ENCODE results near the gene CD8A. TPM values are rescaled to one million over a fixed set of nuclear protein-coding genes. Genes with fewer than 3 reads are reported as not detected.
"Not testable (repeated sequence)": the region's sequence is repeated elsewhere in the genome, so short reads cannot be mapped to it uniquely, and the experiment has no call there.

Gene CD8A
- polyA plus RNA-seq, 3 donors = 0.03 to 1.1 (median 0.88) TPM

DNA sequence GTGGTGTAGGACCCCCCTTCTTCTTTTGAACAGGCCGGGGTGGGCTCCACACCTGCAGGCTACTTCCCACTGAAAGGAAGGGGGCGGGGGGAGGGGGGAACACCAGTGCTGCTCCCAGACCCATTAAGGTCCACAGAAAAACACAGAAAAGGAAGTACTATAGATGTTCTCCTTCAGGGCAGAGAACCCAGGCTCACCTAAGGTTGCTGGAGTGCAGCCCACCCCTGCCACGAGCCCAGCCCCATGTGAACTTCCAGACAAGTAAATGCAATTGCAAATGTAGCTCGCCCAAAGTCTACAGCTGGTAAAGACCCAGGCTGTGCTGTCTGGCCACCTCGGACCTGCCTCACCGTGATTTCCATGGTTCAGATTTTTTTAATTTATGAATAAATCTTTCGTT is 47.0 kb upstream of the CD8A start:
- WGBS (ENCODE audit: insufficient coverage) = no CpG with 5 or more reads among the region's 7 CpGs
- Mint-ChIP-seq H3K27ac (peak overlapping the region; percentile 75 to 93 (median 91)), H3K4me3 (peak overlapping the region; percentile 59 to 76), H3K4me1 (peaks cover 21% of the 10 kb centered on the region)
- H3K27me3 ChIP-seq (ENCODE audit: control insufficient read depth in 2 of 2, insufficient read depth in 2 of 2, low read length in 2 of 2); H3K4me2 ChIP-seq (replicated peaks; ENCODE audit: extremely low read depth, low read length, poor library complexity, severe bottlenecking); H2AFZ ChIP-seq (ENCODE audit: insufficient read depth, low read depth, low read length, poor library complexity, severe bottlenecking); H3K9me3 Mint-ChIP-seq; H3K36me3 Mint-ChIP-seq; H3K27me3 Mint-ChIP-seq (ENCODE audit: low read depth in 3 of 3); H3K9me3 ChIP-seq (replicated peaks in 1 of 2; ENCODE audit: control insufficient read depth in 1 of 2, insufficient read depth in 1 of 2, low read length in 2 of 2); H4K20me1 ChIP-seq (ENCODE audit: insufficient read depth, low read length); H3K79me2 ChIP-seq (ENCODE audit: insufficient read depth, low read length); H3K36me3 ChIP-seq (replicated peaks in 1 of 2; ENCODE audit: control insufficient read depth in 1 of 2, insufficient read depth in 2 of 2, low read length in 2 of 2); intact Hi-C loops (cut with micrococcal nuclease): not testable (repeated sequence)
- Histone ChIP-seq H3K4me3 (replicated peaks in 1 of 3; ENCODE audit: low read depth in 2 of 3, low read length in 3 of 3) (peak overlapping the region in 2 of 3 experiments; percentile 22 to 54), H3K4me1 (ENCODE audit: control insufficient read depth in 1 of 2, insufficient read depth in 2 of 2, low read length in 2 of 2) (peaks cover 13 to 15% of the 10 kb centered on the region in 2 donors), H3K27ac (ENCODE audit: low read depth in 1 of 2, low read length in 2 of 2) (peak overlapping the region; percentile 46 to 77), H3K9ac (ENCODE audit: insufficient read depth, low read length, poor library complexity, severe bottlenecking) (peak overlapping the region; percentile 57)
- DNase-seq = peak in 2 of 3 donors; percentile 11 to 36

DNA sequence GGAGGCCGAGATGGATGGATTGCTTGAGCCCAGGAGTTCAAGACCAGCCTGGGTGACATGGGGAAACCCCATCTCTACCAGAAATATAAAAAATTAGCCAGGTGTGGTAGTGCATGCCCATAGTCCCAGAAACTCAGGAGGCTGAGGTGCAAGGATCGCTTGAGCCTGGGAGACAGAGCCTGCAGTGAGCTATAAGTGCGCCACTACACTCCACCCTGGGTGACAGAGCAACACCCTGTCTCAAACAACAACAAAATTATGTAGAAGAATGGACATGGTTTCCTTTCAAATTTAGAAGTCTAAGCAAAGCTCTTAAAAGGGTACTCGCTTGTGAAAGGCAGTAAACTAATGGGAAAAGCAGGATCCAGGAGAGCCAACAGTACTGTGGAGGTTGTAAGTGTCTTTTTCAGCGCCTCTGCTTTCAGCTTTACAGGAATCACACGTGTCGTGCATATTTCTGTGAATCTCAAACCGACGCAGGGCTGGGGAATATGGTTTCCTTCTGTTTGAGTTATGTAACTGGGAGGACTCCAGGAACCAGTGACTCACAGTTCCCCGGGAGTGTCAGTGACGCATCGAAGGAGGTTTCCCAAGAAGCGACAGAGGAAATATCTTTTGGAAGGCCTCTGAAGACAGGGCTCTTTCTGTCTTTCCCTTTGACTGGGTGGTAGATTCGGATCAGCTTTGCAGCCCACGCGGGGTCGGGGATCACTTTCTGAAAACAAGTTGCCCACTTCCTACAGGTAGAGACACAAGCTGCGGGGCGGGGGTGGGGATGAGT is 46.4 kb upstream of the CD8A start:
- Histone ChIP-seq H3K27ac (ENCODE audit: low read depth in 1 of 2, low read length in 2 of 2) (peak overlapping the region; percentile 46 to 77), H3K4me1 (ENCODE audit: control insufficient read depth in 1 of 2, insufficient read depth in 2 of 2, low read length in 2 of 2) (peaks cover 13 to 15% of the 10 kb centered on the region in 2 donors), H3K9ac (ENCODE audit: insufficient read depth, low read length, poor library complexity, severe bottlenecking) (peak overlapping the region; percentile 57), H3K4me3 (replicated peaks in 1 of 3; ENCODE audit: low read depth in 2 of 3, low read length in 3 of 3) (peak overlapping the region; percentile 16 to 54 (median 25))
- H3K9me3 Mint-ChIP-seq; H4K20me1 ChIP-seq (ENCODE audit: insufficient read depth, low read length); H3K79me2 ChIP-seq (ENCODE audit: insufficient read depth, low read length); H3K36me3 ChIP-seq (replicated peaks in 1 of 2; ENCODE audit: control insufficient read depth in 1 of 2, insufficient read depth in 2 of 2, low read length in 2 of 2); H3K27me3 ChIP-seq (ENCODE audit: control insufficient read depth in 2 of 2, insufficient read depth in 2 of 2, low read length in 2 of 2); H3K4me2 ChIP-seq (replicated peaks; ENCODE audit: extremely low read depth, low read length, poor library complexity, severe bottlenecking); H3K27me3 Mint-ChIP-seq (ENCODE audit: low read depth in 3 of 3); intact Hi-C loops (cut with micrococcal nuclease); H3K9me3 ChIP-seq (replicated peaks in 1 of 2; ENCODE audit: control insufficient read depth in 1 of 2, insufficient read depth in 1 of 2, low read length in 2 of 2); H3K36me3 Mint-ChIP-seq; H2AFZ ChIP-seq (ENCODE audit: insufficient read depth, low read depth, low read length, poor library complexity, severe bottlenecking): not testable (repeated sequence)
- Mint-ChIP-seq H3K27ac (peak overlapping the region; percentile 75 to 93 (median 91)), H3K4me1 (peaks cover 21% of the 10 kb centered on the region), H3K4me3 (peak overlapping the region; percentile 59 to 65)
- peak; percentile 80 to 93 (median 87) for DNase-seq
- 0% methylated on average over 5 of the region's 19 CpGs for WGBS (ENCODE audit: insufficient coverage)

DNA sequence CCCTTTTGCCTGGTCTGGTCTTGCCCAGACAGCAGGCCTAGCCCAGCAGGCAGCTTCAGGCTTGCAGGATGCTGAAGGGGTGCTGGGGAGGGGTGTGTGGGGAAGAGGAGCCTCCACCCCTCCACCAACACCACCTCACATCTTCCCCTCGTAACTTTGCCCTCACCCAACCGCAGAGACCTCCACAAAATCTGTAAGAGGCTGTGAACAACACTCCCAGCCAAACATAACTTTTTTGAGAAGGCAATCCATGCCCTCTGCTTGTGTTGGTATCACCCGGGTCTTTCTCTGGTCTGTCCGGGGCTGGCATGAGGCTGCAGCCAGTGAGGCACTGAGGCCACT is 44.8 kb upstream of the CD8A start:
- H3K27ac ChIP-seq (ENCODE audit: low read depth in 1 of 2, low read length in 2 of 2); H4K20me1 ChIP-seq (ENCODE audit: insufficient read depth, low read length); H3K9ac ChIP-seq (ENCODE audit: insufficient read depth, low read length, poor library complexity, severe bottlenecking); H3K36me3 Mint-ChIP-seq; DNase-seq; H2AFZ ChIP-seq (ENCODE audit: insufficient read depth, low read depth, low read length, poor library complexity, severe bottlenecking); intact Hi-C loops (cut with micrococcal nuclease); H3K36me3 ChIP-seq (replicated peaks in 1 of 2; ENCODE audit: control insufficient read depth in 1 of 2, insufficient read depth in 2 of 2, low read length in 2 of 2); H3K79me2 ChIP-seq (ENCODE audit: insufficient read depth, low read length); H3K4me3 Mint-ChIP-seq; H3K9me3 ChIP-seq (replicated peaks in 1 of 2; ENCODE audit: control insufficient read depth in 1 of 2, insufficient read depth in 1 of 2, low read length in 2 of 2); H3K27me3 Mint-ChIP-seq (ENCODE audit: low read depth in 3 of 3); H3K9me3 Mint-ChIP-seq; H3K27me3 ChIP-seq (ENCODE audit: control insufficient read depth in 2 of 2, insufficient read depth in 2 of 2, low read length in 2 of 2); H3K27ac Mint-ChIP-seq; H3K4me3 ChIP-seq (replicated peaks in 1 of 3; ENCODE audit: low read depth in 2 of 3, low read length in 3 of 3); H3K4me2 ChIP-seq (replicated peaks; ENCODE audit: extremely low read depth, low read length, poor library complexity, severe bottlenecking): not testable (repeated sequence)
- peaks cover 13 to 15% of the 10 kb centered on the region in 2 donors for H3K4me1 ChIP-seq (ENCODE audit: control insufficient read depth in 1 of 2, insufficient read depth in 2 of 2, low read length in 2 of 2)
- peaks cover 24% of the 10 kb centered on the region for H3K4me1 Mint-ChIP-seq
- WGBS (ENCODE audit: insufficient coverage) = 80% methylated on average over 2 of the region's 4 CpGs
